PC-9 (cell line): Measurements from ENCODE around the gene FCF1. TPM values are rescaled to one million over a fixed set of nuclear protein-coding genes. Genes with fewer than 3 reads are reported as not detected.

Experiments
- BruUV-seq: library from RNA; stranded (reverse); fragments of 400-500 nt; replicated peaks from 2 replicates; lab custom pipeline; 2021; lab: Mats Ljungman, UMichigan
- CTCF ChIA-PET: fragments of 300-600 bp; sonication (Branson Sonifier 250); formaldehyde crosslinking; loops from one replicate; lab custom pipeline; 2022; ENCODE audit warnings: antibody characterized with exemption; lab: Charles Lee
- POLR2A ChIA-PET: fragments of 300-600 bp; sonication (Branson Sonifier 250); formaldehyde crosslinking; loops from one replicate; lab custom pipeline; 2022; ENCODE audit warnings: antibody characterized with exemption; ENCODE audit not compliant: unreplicated experiment; lab: Charles Lee
- DNase-seq, 2 experiments: peaks; one replicate each; pipeline versions ENCODE4 v3.0.0 to v3.0.0-alpha.2; 2015 to 2022; ENCODE audit warnings: mixed read lengths in 1 of 2
- H2AFZ ChIP-seq: fragments of 200-600 bp; sonication (generic); 2 replicates; pipeline ENCODE4 v1.8.1; 2017; ENCODE audit warnings: antibody characterized with exemption
- H3F3A ChIP-seq: fragments of 200-600 bp; sonication (generic); 2 replicates; pipeline ENCODE4 v1.8.1; 2017; ENCODE audit warnings: antibody characterized with exemption, mild to moderate bottlenecking, low read depth; ENCODE audit not compliant: insufficient read depth
- H3K27ac ChIP-seq: fragments of 200-600 bp; sonication (generic); 2 replicates; pipeline ENCODE4 v1.6.1; 2016; ENCODE audit warnings: mixed run types
- H3K27me3 ChIP-seq: fragments of 200-600 bp; sonication (generic); 2 replicates; pipeline ENCODE4 v1.6.1; 2016; ENCODE audit warnings: low read depth, mixed run types; ENCODE audit not compliant: insufficient read depth
- H3K36me3 ChIP-seq: fragments of 200-600 bp; sonication (generic); 2 replicates; pipeline ENCODE4 v1.6.1; 2016; ENCODE audit warnings: low read depth, mixed run types
- H3K4me1 ChIP-seq: fragments of 200-600 bp; sonication (generic); replicated peaks from 2 replicates; pipeline ENCODE4 v1.6.1; 2016; ENCODE audit warnings: mixed run types; ENCODE audit not compliant: insufficient read depth
- H3K4me2 ChIP-seq: fragments of 200-600 bp; sonication (generic); 2 replicates; pipeline ENCODE4 v1.6.1; 2017; ENCODE audit warnings: mixed run types
- H3K4me3 ChIP-seq: fragments of 200-600 bp; sonication (generic); 2 replicates; pipeline ENCODE4 v1.6.1; 2016; ENCODE audit warnings: mixed run types
- H3K79me2 ChIP-seq: fragments of 200-600 bp; sonication (generic); 2 replicates; pipeline ENCODE4 v1.6.1; 2017; ENCODE audit warnings: low read depth, mixed run types
- H3K9me2 ChIP-seq: fragments of 200-600 bp; sonication (generic); 2 replicates; pipeline ENCODE4 v1.8.1; 2017; ENCODE audit warnings: mild to moderate bottlenecking; ENCODE audit not compliant: insufficient read depth
- H3K9me3 ChIP-seq: fragments of 200-600 bp; sonication (generic); 2 replicates; pipeline ENCODE4 v1.8.1; 2016; ENCODE audit warnings: low read depth; ENCODE audit not compliant: insufficient read depth
- H4K20me1 ChIP-seq: fragments of 200-600 bp; sonication (generic); 2 replicates; pipeline ENCODE4 v1.8.1; 2017; ENCODE audit not compliant: insufficient read depth
- EZH2 ChIP-seq: fragments of 200-600 bp; sonication (generic); IDR thresholded peaks from 2 replicates; pipeline ENCODE4 v1.8.0; 2017; ENCODE audit warnings: antibody characterized with exemption, low read depth
- intact Hi-C: fragments of 100-400 bp; cut with micrococcal nuclease; formaldehyde crosslinking; loops from one replicate; pipeline ENCODE4 v1.10.0; 2022; ENCODE audit not compliant: unreplicated experiment
- total RNA-seq: library from RNA; stranded (reverse); gene quantifications from 2 replicates; pipeline ENCODE4 v1.2.3, GENCODE V29; 2021
- TF ChIP-seq, protein P1 (sequence below): fragments of 200-600 bp; sonication (generic); conservative IDR thresholded peaks from 2 replicates; pipeline ENCODE4 v1.6.1; 2017; ENCODE audit warnings: mixed run types, antibody characterized with exemption, mild to moderate bottlenecking, moderate library complexity

The FCF1 gene
- total RNA-seq, 1 experiment from 2014 or later, result 191 TPM

DNA sequence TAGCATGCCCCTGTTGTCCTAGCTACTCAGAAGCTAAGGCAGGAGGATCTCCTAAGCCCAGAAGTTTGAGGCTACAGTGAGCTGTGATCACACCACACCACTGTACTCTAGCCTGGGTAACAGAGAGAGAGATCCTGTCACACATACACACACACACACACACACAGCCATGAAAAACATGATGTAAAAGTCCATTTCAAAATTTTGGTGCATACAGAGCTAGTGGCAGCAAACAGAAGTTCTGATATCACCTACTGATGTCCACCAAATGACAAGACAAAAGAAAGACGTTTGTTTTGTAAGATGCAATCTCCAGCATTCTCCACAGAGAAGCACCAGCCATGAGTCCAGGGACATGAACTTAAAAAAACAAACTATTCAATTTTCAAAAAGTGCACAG is 15.9 kb upstream of the FCF1 start:
- Histone ChIP-seq H3K9me3 (no peaks in the 10 kb centered on the region; the same call in 1 of the 2 replicates), H3K36me3 (peaks cover 21% of the 10 kb centered on the region), H3K27ac (no peak overlapping the region), H3K4me1 (no peaks in the 10 kb centered on the region), H4K20me1 (peaks cover 51% of the 10 kb centered on the region), H3F3A (no peaks in the 10 kb centered on the region; the same call in 1 of the 2 replicates), H2AFZ (no peak overlapping the region), H3K27me3 (no peaks in the 10 kb centered on the region), H3K79me2 (peaks cover 77% of the 10 kb centered on the region), H3K9me2 (no peaks in the 10 kb centered on the region), H3K4me3 (no peak overlapping the region), H3K4me2 (no peak overlapping the region)
- DNase-seq, result no peak
- intact Hi-C loops, result no loop called here
- ChIA-PET CTCF (interaction anchor here (0.6 kb wide), 1 partner anchor 38 kb away, joined by 5 read pairs; no protein-coding TSS in a partner anchor), POLR2A (no interaction called here)
- TF ChIP-seq EZH2, result no peak
- TF ChIP-seq, protein P1, sequence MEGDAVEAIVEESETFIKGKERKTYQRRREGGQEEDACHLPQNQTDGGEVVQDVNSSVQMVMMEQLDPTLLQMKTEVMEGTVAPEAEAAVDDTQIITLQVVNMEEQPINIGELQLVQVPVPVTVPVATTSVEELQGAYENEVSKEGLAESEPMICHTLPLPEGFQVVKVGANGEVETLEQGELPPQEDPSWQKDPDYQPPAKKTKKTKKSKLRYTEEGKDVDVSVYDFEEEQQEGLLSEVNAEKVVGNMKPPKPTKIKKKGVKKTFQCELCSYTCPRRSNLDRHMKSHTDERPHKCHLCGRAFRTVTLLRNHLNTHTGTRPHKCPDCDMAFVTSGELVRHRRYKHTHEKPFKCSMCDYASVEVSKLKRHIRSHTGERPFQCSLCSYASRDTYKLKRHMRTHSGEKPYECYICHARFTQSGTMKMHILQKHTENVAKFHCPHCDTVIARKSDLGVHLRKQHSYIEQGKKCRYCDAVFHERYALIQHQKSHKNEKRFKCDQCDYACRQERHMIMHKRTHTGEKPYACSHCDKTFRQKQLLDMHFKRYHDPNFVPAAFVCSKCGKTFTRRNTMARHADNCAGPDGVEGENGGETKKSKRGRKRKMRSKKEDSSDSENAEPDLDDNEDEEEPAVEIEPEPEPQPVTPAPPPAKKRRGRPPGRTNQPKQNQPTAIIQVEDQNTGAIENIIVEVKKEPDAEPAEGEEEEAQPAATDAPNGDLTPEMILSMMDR, result no peak
- BruUV-seq, result no TSS peak

DNA sequence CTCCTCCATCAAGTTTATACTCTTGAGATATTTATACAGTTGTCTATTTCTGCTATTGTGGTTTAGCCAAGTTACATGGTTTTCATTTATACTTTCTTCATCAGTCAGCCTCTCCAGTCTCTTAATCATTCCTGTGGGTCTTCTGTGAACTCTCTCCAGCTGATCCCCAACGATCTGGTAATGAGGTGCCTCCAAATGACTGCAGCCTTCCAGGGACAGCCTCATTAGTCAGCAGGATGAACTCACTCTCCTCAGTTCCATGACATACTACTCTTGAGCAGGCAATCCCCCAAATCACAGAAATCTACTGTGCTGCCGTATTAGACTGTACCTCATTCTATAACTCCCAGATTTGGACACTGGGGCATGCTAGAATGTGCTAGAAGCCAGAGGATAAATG is 15.4 kb upstream of the FCF1 start:
- Histone ChIP-seq H3F3A (no peaks in the 10 kb centered on the region; the same call in 1 of the 2 replicates), H3K4me1 (no peaks in the 10 kb centered on the region), H4K20me1 (peaks cover 45% of the 10 kb centered on the region), H3K79me2 (peaks cover 81% of the 10 kb centered on the region), H3K4me2 (no peak overlapping the region), H3K9me3 (peaks cover 5% of the 10 kb centered on the region; the same call in 1 of the 2 replicates), H2AFZ (no peak overlapping the region), H3K36me3 (peaks cover 20% of the 10 kb centered on the region), H3K9me2 (no peaks in the 10 kb centered on the region), H3K27me3 (no peaks in the 10 kb centered on the region), H3K4me3 (no peak overlapping the region), H3K27ac (no peak overlapping the region)
- no TSS peak for BruUV-seq
- no peak for TF ChIP-seq EZH2
- TF ChIP-seq, protein P1, result no peak
- no peak for DNase-seq
- ChIA-PET POLR2A (no interaction called here), CTCF (interaction anchor here (0.6 kb wide), 1 partner anchor 38 kb away, joined by 5 read pairs; no protein-coding TSS in a partner anchor)
- intact Hi-C loops, result no loop called here

DNA sequence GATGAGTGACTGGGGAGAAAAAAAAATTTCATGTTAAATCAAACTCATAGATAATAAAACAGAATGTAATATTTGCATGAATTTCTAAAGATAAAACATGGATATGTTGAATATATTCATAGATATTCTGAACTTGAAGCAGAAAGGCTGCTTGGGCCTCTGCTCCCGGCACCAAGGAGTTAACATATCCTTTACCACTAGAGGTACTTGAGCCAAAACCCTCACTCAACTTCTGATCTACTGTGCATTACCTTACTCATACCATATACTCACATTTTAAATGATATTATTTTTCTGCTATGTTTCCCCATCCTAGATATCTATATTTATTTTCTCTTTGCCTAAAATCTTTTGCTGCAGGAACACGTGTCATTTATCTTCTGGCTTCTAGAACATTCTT is 15.0 kb upstream of the FCF1 start:
- BruUV-seq, result no TSS peak
- no peak overlapping the region for H3K27ac ChIP-seq
- H3F3A ChIP-seq, result no peaks in the 10 kb centered on the region; the same call in 1 of the 2 replicates
- TF ChIP-seq, protein P1, result no peak
- TF ChIP-seq EZH2, result no peak
- H3K36me3 ChIP-seq, result peaks cover 24% of the 10 kb centered on the region
- H3K9me3 ChIP-seq, result peaks cover 9% of the 10 kb centered on the region
- intact Hi-C loops, result no loop called here
- no peaks in the 10 kb centered on the region for H3K4me1 ChIP-seq
- ChIA-PET CTCF (no interaction called here), POLR2A (no interaction called here)
- no peaks in the 10 kb centered on the region for H3K27me3 ChIP-seq
- H3K79me2 ChIP-seq, result peaks cover 81% of the 10 kb centered on the region
- H4K20me1 ChIP-seq, result peaks cover 41% of the 10 kb centered on the region
- DNase-seq, result no peak
- H3K4me3 ChIP-seq, result no peak overlapping the region
- H2AFZ ChIP-seq, result no peak overlapping the region
- H3K9me2 ChIP-seq, result no peaks in the 10 kb centered on the region
- H3K4me2 ChIP-seq, result no peak overlapping the region
